Endodermal cell (in vitro differentiated cells): ENCODE measurements around the gene CENPP. TPM values are rescaled to one million over a fixed set of nuclear protein-coding genes. Genes with fewer than 3 reads are reported as not detected.

ENCODE experiments used
- DNase-seq: peaks from one replicate; pipeline ENCODE4 v3.0.0-alpha.2; 2017
- H3K27ac ChIP-seq: 2 replicates; pipeline ENCODE4 v1.5.1; 2013; ENCODE audit warnings: mild to moderate bottlenecking, low read depth, low read length, moderate library complexity
- H3K27me3 ChIP-seq: 2 replicates; pipeline ENCODE4 v1.6.1; 2013; ENCODE audit warnings: mild to moderate bottlenecking, low read length, moderate library complexity; ENCODE audit not compliant: insufficient read depth, control insufficient read depth, poor library complexity, severe bottlenecking
- H3K36me3 ChIP-seq: 2 replicates; pipeline ENCODE4 v1.7.0; 2013; ENCODE audit warnings: mild to moderate bottlenecking, low read length, moderate library complexity; ENCODE audit not compliant: control insufficient read depth, insufficient read depth
- H3K4me1 ChIP-seq: one replicate; pipeline ENCODE4 v1.7.0; 2013; ENCODE audit warnings: low read length; ENCODE audit not compliant: control insufficient read depth, insufficient read depth
- H3K4me3 ChIP-seq: 2 replicates; pipeline ENCODE4 v1.5.1; 2013; ENCODE audit warnings: mild to moderate bottlenecking, low read length, moderate library complexity
- H3K9ac ChIP-seq: 2 replicates; pipeline ENCODE4 v1.6.1; 2013; ENCODE audit warnings: mild to moderate bottlenecking, low read length, moderate library complexity; ENCODE audit not compliant: poor library complexity, severe bottlenecking; ENCODE audit errors: extremely low read depth
- H3K9me3 ChIP-seq: 2 replicates; pipeline ENCODE4 v1.6.1; 2013; ENCODE audit warnings: mild to moderate bottlenecking, low read length, moderate library complexity; ENCODE audit not compliant: control insufficient read depth
- H3K27ac Mint-ChIP-seq: 2 replicates; pipeline ENCODE4 v1.8.0; 2020; ENCODE audit warnings: mixed read lengths
- H3K27me3 Mint-ChIP-seq: 2 replicates; pipeline ENCODE4 v1.8.0; 2021; ENCODE audit warnings: mild to moderate bottlenecking, mixed read lengths; ENCODE audit not compliant: insufficient read depth
- H3K36me3 Mint-ChIP-seq: 2 replicates; pipeline ENCODE4 v1.8.0; 2020; ENCODE audit warnings: low read depth, mixed read lengths
- H3K4me1 Mint-ChIP-seq: 2 replicates; pipeline ENCODE4 v1.8.0; 2020; ENCODE audit warnings: mixed read lengths
- H3K4me3 Mint-ChIP-seq: 2 replicates; pipeline ENCODE4 v1.8.0; 2020; ENCODE audit warnings: mild to moderate bottlenecking, moderate library complexity, mixed read lengths
- H3K9me3 Mint-ChIP-seq: 2 replicates; pipeline ENCODE4 v1.8.0; 2020; ENCODE audit warnings: mild to moderate bottlenecking, mixed read lengths
- CTCF ChIP-seq: fragments of 200-600 bp; sonication (generic); conservative IDR thresholded peaks from 2 replicates; pipeline ENCODE4 v1.5.0; 2021; ENCODE audit warnings: antibody characterized with exemption, mild to moderate bottlenecking
- WGBS, 2 experiments: methylation state at CpG; one replicate each; pipeline versions ENCODE4 v1.1.5 to v1.1.7; 2013; ENCODE audit warnings: missing lambda C conversion rate in 2 of 2, mixed read lengths in 1 of 2; ENCODE audit not compliant: insufficient coverage in 1 of 2, insufficient read length in 1 of 2; 5-methylcytosine and 5-hydroxymethylcytosine counted together
- total RNA-seq, 2 donors: library from RNA; stranded (reverse); fragmentation: NEBNext Ultra II Directional in 1 of 2; extraction: Animal tissue kit (Norgen Biotek cat#: 25700) in 1 of 2; gene quantifications; 2 replicates in 1 of 2; 3 replicates in 1 of 2; pipeline ENCODE4 v1.2.1, GENCODE V29; 2021

Gene CENPP
- total RNA-seq, 2 donors from 2014 or later: 8.2 to 9.2 TPM

- Mint-ChIP-seq H3K9me3 (no peaks in the 10 kb centered on the region), H3K27me3 (no peaks in the 10 kb centered on the region), H3K27ac (no peak overlapping the region), H3K4me3 (no peak overlapping the region), H3K36me3 (peaks cover 5% of the 10 kb centered on the region), H3K4me1 (no peaks in the 10 kb centered on the region)
- H3K27ac ChIP-seq: no peak overlapping the region
- no peak overlapping the region for H3K9ac ChIP-seq
- H3K4me3 ChIP-seq: no peak overlapping the region
- H3K27me3 ChIP-seq: no peaks in the 10 kb centered on the region
- no peak for DNase-seq
- 87 to 94% methylated on average over 2 to 3 of the region's 3 CpGs for WGBS, 2 experiments
- H3K36me3 ChIP-seq: no peaks in the 10 kb centered on the region
- TF ChIP-seq CTCF: no peak
- no peaks in the 10 kb centered on the region for H3K9me3 ChIP-seq
- H3K4me1 ChIP-seq: no peaks in the 10 kb centered on the region
Observed at GRCh38 chr9:92332577-92333281, 7.0 kb downstream of the CENPP start.

GRCh38 chr9:92333282-92333634, 7.5 kb downstream of the CENPP start:
- H3K4me3 Mint-ChIP-seq: no peak overlapping the region
- no peaks in the 10 kb centered on the region for H3K9me3 Mint-ChIP-seq
- Histone ChIP-seq H3K9ac (no peak overlapping the region), H3K4me3 (no peak overlapping the region), H3K27ac (no peak overlapping the region), H3K9me3 (no peaks in the 10 kb centered on the region), H3K27me3 (no peaks in the 10 kb centered on the region), H3K36me3 (no peaks in the 10 kb centered on the region), H3K4me1 (no peaks in the 10 kb centered on the region)
- WGBS, 2 experiments: 92 to 95% methylated on average over 2 of the region's 2 CpGs
- no peaks in the 10 kb centered on the region for H3K27me3 Mint-ChIP-seq
- peaks cover 5% of the 10 kb centered on the region for H3K36me3 Mint-ChIP-seq
- TF ChIP-seq CTCF: no peak
- H3K4me1 Mint-ChIP-seq: no peaks in the 10 kb centered on the region
- no peak for DNase-seq
- H3K27ac Mint-ChIP-seq: no peak overlapping the region

- 92% methylated on average over 1 of the region's 1 CpG; no CpG with 5 or more reads in 1 of the 2 experiments for WGBS, 2 experiments
- TF ChIP-seq CTCF: no peak
Observed at GRCh38 chr9:92341578-92341977, 15.8 kb downstream of the CENPP start.

More at GRCh38 chr9:92341578-92341977, 15.8 kb downstream of the CENPP start:
- Histone ChIP-seq H3K4me3 (no peak overlapping the region), H3K36me3 (peaks cover 9% of the 10 kb centered on the region), H3K9ac (no peak overlapping the region), H3K4me1 (no peaks in the 10 kb centered on the region), H3K27me3 (no peaks in the 10 kb centered on the region), H3K27ac (no peak overlapping the region), H3K9me3 (peaks cover 12% of the 10 kb centered on the region)
- H3K4me1 Mint-ChIP-seq: no peaks in the 10 kb centered on the region
- no peak overlapping the region for H3K27ac Mint-ChIP-seq
- no peak for DNase-seq
- H3K4me3 Mint-ChIP-seq: no peak overlapping the region
- H3K27me3 Mint-ChIP-seq: no peaks in the 10 kb centered on the region
- peaks cover 42% of the 10 kb centered on the region for H3K36me3 Mint-ChIP-seq
- H3K9me3 Mint-ChIP-seq: peaks cover 20% of the 10 kb centered on the region
